ENCODE results near the gene NFATC4.
A peak's percentile ranks its signal among the peaks of the same experiment; 100 is the strongest.

The NFATC4 gene

DNA sequence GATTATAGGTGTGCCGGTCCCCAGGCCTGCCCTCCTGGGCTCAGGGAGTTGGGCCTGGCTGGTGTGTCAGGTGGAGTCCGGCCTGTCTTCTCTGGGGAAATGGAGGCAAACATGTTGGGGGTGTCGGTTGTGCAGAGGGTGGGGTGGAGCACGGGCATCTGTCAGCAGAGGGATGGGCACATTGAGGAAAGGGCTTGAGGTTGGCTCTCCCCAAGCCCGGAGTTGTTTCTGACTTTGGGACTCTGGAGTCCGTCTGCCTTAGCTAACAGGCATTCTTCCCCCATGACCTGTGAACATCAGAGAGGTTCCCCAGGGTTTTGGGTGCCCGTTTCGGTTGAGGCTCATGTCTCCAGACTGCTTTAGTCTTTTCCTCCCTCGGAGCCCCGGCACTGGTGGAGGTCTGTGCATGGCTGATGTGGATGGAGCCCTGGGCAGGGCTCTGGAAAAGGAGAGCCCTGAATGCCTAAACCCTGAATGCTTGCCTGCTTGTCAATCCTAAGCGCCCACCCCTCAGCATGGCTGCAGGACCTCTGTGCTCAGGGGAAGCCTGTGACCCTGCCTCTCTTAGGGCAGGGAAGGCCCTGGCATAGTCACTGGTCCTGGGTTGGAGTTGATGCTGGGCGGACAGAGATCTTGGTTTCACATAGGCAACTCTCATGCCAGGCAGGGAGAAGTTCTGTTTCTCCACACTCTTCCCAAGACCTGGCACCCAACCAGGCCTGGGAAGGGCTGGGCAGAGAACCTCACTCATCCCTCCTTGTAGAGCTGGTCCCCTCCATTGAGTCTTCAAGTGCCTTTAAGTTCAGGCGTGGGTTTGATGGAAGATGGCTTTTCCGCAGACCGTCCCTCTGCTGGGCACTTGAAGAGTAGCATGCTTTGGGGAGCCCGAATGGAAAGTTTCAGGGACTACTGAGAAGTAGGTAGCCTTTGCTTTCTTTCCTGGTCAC lies 43.7 kb downstream of the NFATC4 start:
- peak; percentile 32 to 67 (median 63) for DNase-seq

DNA sequence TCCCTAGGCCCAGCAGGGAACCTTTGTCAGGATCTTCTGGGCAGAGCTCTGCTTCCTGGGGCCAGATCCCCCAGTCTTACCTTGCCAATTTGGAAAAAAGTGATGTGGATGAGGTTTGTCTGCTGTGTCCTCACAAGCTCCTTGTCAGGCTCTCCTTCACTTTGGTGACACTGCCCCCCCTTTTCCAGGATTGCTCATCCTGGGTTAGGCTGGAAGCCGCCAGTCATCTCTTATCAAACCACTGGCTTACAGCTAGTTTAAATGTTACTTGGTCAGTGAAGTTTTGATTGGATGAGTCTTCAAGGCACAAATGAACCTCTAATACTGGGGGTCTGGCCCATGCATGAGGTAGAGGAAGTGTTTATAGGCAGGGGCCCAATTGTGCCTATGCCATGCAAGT lies 46.1 kb downstream of the NFATC4 start:
- DNase-seq = no peak

DNA sequence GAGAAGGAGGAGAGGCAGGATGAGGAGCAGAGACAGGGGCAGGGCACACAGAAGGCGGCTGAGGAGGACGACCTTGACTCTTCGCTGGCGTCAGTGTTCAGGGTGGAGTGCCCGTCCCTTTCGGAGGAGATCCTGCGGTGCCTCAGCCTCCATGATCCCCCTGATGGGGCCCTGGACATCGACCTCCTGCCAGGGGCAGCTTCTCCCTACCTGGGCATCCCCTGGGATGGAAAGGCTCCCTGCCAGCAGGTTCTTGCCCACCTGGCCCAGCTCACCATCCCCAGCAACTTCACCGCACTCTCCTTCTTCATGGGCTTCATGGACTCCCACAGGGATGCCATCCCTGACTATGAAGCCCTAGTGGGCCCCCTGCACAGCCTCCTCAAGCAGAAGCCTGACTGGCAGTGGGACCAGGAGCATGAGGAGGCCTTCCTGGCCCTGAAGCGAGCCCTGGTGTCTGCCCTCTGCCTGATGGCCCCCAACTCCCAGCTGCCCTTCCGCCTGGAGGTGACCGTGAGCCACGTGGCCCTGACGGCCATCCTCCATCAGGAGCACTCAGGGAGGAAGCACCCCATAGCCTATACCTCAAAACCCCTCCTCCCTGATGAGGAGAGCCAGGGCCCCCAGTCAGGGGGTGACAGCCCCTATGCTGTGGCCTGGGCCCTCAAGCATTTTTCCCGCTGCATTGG lies 46.9 kb downstream of the NFATC4 start:
- DNase-seq = no peak

DNA sequence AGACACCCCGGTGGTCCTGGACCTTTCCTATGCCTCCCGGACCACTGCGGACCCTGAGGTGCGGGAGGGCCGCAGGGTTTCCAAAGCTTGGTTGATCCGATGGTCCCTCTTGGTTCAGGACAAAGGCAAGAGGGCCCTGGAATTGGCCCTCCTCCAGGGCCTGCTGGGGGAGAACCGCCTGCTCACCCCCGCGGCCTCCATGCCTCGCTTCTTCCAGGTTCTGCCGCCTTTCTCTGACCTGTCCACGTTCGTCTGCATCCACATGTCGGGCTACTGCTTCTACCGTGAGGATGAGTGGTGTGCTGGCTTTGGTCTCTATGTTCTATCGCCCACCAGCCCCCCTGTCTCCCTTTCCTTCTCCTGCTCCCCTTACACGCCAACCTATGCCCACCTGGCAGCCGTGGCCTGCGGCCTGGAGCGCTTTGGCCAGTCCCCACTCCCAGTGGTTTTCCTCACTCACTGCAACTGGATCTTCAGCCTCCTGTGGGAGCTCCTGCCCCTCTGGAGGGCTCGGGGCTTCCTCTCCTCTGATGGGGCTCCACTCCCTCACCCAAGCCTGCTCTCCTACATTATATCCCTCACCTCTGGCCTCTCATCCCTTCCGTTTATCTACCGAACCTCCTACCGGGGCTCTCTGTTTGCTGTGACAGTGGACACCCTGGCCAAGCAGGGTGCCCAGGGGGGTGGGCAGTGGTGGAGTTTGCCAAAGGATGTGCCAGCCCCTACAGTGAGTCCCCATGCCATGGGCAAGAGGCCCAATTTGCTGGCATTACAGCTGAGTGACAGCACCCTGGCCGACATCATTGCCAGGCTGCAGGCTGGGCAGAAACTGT lies 47.7 kb downstream of the NFATC4 start:
- DNase-seq = no peak

DNA sequence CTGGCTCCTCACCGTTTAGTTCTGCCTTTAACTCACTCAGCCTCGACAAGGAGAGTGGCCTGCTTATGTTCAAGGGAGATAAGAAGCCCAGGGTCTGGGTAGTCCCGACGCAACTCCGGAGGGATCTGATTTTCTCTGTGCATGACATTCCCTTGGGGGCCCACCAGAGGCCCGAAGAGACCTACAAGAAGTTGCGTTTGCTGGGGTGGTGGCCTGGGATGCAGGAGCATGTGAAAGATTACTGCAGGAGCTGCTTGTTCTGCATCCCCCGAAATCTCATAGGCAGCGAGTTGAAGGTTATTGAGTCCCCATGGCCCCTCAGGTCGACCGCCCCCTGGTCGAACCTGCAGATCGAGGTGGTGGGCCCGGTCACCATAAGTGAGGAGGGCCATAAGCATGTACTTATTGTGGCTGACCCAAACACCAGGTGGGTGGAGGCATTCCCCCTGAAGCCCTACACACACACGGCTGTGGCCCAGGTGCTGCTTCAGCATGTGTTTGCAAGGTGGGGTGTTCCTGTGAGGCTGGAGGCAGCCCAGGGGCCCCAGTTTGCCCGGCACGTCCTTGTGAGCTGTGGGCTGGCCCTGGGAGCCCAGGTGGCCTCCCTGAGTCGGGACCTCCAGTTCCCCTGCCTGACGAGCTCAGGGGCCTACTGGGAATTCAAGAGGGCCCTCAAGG lies 48.4 kb downstream of the NFATC4 start:
- no peak for DNase-seq

DNA sequence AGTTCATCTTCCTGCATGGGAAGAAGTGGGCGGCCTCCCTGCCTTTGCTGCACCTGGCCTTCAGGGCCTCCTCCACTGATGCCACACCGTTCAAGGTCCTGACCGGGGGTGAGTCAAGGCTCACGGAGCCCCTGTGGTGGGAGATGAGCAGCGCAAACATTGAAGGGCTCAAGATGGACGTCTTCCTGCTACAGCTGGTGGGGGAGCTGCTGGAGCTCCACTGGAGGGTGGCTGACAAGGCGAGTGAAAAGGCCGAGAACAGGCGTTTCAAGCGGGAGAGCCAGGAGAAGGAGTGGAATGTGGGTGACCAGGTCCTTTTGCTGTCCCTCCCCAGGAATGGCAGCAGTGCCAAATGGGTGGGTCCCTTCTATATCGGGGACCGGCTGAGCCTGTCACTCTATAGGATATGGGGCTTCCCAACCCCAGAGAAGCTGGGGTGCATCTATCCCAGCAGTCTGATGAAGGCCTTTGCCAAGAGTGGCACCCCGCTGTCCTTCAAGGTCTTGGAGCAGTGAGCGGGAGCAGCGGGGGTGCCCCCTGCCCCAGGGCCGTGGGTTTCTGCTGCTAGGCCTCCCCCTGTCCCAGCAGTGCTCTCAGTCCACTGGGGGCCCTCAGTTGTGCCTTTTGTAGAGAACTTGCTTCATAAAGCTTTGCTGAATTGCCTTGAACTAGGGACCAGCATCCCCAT lies 49.1 kb downstream of the NFATC4 start:
- DNase-seq = no peak

DNA sequence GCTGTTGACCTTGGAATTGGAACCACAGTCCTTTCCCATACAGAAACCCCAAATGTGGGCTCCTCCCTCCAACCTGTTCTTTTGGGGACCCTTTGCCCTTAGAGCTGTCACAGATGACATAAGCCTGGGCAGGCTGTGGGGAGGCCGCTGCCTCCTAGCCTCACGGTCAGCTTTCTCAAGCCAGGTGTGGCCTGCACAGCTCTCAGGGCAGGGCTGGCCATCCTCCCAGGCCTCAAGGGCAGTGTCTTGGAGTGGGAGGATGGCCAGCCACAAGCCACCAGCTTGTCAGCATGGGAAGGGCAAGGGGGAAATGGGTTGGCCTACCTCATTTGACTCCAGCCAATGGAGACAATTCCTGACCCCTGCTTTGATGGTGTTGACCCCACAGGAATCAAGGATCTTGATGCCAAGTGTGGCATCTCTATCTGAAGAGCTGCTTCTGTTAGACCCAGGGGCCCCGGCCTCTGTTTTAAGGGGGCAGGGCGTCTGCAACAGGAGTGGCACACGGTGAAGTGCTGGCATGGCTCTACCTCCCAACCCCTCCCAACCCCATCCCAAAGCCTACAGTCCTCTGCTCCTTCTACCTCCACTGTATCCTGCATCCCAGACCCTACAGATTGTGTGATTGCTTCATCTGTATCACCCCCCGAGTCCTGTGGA lies 50.0 kb downstream of the NFATC4 start:
- DNase-seq = no peak

DNA sequence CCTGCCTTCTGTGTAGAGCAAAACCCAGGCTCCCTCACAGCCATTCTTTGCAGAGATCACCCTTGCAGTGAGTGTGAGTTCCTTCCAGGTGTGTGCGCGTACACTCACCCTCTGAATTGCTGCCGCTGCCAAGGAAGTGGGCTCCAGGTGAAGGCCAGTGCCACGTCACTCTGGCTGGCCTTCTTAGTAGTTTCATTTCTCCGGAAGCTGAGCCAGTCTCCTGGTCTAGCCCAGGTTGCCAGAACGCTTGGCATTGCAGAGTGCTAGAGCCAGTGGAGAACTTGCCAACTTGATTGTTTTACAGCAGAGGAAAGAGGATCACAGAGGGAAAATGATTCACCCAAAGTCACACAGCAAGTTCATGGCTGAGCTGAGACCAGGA lies 50.5 kb downstream of the NFATC4 start:
- no peak for DNase-seq

DNA sequence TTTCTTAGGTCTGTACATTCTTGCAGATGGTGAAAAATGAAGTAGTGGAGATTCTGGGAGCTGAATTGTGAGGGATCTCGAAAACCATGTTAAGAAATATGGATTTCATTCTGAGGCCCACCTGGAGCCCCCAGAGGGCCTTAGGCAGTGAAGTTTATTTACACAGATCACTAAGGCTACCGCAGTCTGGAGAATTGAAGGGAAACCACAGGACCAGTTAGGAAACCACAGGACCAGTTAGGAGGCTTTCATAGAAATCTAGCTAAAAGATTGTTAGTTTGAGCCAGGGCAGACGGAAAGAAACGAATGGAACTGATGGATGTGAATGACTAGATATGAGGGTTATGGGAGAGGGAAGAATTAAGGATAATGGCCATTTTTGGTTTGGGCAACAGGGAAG lies 54.3 kb downstream of the NFATC4 start:
- no peak for DNase-seq

DNA sequence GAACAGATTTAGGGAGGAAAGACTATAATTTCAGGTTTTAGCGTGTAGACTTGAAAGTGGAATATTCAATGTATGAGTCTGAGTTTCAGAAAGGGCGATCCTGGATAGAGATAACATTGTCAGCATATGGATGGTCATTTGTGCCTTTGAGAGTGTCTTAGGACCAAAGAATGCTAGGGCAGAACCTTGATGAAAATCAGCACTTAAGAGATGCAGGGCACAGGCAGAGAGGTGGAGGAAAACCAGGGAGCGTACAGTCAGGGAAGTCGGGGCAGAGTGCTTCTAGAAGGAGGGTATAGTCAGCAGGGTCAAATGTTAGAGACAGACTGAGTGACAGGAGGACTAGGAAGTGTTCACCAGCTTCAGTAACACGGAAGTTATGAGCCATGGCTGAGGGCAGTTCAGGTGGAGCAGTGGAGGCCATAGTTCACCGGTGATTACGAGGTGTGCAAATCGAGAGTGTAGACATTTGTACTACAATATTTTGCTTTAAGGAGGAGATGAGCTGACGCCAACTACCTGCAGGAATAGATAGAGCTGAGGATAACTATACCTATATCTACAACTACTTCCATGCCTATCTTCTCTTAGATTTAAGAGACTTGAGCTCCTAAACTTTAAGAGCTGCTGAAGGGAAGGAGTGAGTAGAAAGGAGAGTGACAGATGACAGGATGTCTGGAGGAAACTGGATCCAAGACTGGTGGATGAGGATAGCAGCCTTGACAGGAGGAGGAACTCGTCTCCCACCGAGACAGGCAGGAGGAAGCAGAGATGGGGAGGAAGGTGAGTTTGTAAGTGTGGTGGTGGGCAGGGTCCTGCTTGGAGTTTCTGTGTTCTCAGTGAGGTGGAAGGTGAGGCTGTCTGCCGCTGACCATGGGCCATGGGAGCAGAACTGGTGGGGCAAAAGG lies 55.0 kb downstream of the NFATC4 start:
- no peak for DNase-seq

DNA sequence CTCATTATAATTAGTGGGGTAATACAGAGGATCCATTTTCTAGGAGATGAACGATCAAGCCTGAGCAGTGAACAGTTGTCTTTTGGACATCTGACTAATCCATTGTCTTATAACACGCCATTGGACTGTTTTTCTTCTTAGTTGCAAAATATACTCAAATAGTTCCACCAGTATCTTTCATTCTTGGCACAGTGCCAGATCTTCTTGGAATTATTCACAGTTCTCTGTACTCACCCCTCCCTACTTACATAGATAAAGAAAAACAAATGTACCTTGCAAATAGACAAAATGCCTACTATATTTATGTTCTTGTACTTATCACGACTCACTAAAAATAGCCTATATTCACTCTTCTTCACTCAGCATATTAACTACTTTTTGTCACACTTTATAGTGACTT lies 57.7 kb downstream of the NFATC4 start:
- DNase-seq = peak in 1 of 3 experiments; percentile 42

DNA sequence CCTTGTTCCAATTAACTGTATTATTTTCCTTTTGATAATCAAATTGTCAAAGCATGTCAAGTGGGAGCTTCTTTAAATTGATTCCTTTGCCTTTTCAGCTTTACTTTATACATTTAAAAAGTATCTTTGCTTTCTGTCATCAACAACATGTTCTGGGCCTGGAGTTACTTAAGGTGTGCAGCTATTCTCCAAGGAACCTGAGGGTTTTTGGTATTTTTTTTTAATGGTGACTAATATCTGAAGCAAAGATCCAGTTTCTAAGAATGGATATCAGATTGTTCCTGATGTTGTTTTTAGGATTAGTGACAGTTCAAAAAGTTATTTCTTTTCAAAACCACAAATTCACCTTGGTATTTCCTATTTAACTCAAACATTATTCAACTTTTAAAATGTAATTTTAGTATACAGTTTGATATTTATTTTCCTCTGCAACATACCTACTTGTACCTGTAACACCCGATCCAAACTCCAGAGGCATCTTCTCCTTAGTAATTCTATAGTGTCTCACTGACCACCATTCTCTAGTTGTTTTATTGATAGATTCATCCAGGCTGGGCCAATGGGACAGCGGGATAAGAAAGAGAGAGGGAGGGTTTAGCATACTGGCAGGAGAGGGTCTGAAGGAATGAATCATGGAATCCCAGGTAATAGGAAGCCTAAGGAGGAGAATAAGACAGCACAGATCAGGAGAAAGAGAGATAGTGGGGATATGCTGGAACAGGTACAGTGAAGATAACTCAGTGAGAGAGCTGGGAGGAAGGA lies 58.3 kb downstream of the NFATC4 start:
- no peak for DNase-seq

DNA sequence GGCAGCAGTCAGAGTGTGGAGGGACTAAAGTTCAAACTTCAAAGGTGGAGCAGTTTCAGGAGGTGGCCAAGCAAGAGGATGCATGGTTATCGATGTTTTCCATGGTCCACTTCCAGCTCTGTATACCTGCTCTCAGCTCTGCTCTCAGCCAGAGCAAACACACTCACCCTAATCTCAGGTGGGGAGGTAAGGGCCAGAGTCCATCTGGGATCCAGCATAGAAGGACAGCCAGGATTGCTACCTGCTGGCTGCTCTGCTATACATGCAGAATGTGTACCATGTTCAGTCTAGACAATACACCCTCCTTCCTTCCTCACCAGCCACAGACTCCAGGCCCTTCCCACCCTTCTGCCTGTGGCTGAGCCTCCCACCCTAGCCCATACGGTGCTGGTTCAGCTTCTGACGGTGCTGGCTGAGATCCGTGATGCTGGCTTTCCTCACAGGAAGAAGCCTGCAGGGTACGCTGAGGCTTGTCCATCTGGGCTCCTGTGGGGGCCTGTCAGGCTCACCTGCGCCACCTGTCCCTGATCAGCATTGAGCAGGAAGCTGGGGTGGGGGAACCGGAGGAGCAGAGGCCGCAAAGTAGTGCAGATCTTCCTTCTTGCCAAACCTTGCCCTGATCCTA lies 59.0 kb downstream of the NFATC4 start:
- peak in 1 of 3 experiments; percentile 23 for DNase-seq

DNA sequence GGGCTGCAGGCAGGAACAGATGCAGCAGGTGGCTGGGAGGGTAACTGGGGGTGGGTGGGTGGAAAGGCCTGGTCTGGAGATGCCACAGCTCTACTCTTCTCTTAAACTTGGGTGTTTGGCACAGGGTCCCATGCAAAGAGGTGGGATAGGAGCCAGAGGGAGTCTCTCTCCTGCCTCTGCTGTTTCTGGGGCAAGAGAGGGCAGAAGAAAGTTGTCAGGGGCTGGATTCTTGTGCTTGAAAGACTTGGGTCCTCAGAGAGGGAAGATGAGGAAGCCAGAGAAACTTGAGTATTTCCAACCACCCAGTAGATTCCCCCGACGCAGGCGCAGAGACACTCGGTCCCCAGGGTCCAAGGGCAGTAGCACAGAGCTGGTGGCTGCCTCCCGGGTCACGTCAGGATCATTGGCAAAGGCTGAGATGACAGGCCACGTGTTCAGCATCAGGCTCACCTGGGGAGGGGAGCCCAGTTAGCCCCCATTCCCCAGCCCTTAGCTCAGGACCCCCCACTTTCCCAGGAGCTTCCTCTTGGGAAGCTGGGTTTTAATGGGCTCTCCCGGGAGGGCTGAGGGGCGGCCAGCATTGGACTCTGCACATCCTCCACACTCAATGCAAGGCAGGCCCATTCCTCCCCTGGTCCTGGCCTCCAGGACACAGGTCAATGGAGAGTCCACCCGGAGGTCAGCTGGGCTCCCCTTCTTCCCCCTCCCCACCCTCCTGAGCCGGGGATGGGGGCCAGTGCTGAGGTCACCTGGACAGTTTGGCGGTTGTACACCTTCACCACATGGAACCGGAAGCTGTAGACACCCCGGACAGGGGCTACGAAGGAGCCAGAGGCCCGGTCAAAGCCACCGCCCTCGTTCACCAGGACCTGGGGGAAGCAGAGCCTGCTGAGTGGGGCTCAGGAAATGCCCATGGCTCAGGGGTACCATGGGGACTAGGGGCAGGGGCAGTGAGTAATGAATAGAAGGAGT lies 59.8 kb downstream of the NFATC4 start:
- no peak for DNase-seq

DNA sequence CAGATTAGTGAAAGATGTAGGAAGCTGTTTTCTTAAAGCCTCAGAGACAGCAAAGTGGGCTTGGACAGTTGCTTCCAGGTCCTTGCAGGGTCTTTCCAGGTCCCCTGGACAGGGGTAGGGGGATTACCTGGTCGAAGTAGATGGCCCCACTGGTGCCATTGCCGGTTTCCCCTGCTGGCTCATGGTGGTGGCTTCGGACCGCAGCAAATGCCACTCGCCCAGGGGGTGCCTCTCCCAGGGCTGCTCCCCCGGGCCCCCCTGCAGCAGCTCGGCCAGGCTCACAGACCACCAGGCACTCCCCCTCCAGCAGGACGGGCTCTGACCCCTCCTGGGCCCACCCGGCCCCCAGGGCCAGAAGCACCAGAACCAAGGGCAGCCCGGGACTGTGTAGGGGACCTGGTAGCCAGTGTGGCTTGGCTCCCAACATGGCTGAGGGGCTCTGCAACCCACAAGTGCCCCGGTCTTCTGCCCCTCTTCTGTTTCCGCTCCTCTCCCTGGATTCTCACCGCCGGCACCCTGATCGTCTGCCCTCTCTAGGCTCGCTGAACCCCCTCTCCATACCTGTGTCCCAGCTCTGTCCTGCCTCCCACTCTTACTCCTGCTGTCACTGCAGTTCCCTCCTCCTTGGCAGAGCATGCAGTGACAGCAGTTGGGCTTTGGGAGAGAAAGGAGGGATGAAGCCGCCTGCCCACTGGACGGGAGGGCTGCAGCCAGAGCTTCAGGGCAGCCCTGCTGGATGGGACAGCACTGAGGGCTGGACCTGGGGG lies 60.8 kb downstream of the NFATC4 start:
- DNase-seq = no peak
